ENCODE data around the gene VTCN1.

Gene VTCN1

DNA sequence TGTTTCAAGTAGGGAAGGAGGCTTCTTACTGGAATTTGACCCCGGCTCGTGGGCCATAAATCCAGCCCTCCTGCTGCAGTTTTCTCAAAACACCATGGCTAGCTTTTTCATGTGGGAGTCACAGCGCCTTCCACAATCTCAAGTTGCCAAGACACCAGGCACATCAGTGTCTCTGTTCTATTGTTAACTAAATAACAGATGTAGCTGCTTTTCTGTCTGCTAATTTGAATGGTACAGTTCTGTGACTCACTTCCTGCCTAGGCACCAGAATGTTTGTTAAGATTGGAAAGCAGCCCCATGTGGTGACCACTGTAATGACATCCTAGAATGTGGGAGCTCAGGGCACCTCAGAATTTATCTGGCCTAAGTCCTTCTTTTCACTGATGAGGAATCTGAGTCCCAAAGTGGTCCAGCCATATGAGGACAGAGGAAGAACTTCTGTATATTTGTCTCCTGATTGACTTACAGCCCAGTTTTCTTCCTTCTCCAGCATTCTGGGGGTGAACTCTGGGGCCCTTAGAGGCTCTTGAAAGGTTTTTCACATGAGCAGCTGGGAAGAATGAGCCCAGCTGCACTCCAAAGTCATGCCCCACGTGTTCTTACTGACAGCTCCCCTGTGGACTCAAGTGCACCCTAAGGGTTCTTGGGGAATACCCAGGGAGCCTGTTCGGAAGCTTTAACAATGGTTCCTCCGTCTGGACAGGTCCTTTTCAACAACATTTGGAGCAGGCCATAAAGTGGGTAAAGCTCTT is 116.7 kb downstream of the VTCN1 start:
- DNase-seq = no peak

All from NCI-H1092 treated with DMSO at 0.1 percent for 48 hours (cell line).